Measurements from ENCODE around the gene PRKCZ. TPM values are rescaled to one million over a fixed set of nuclear protein-coding genes. Genes with fewer than 3 reads are reported as not detected.
"Not testable (repeated sequence)": the region's sequence is repeated elsewhere in the genome, so short reads cannot be mapped to it uniquely, and the experiment has no call there.

PRKCZ gene
- polyA plus RNA-seq, 1 of the 3 experiments (the other 2 are of a cell fraction) = 24.2 TPM

- TF ChIP-seq USF2 (IDR thresholded peaks at IDR 0.05; ENCODE audit: borderline replicate concordance, low read depth, low read length) = no peak
- TF ChIP-seq GATA2 (CRISPR knock-in tag; IDR thresholded peaks at IDR 0.05) = no peak
Measured at GRCh38 chr1:2093055-2093454, 42.8 kb downstream of the PRKCZ start (continued).

GRCh38 chr1:2093636-2094035 lies 43.4 kb downstream of the PRKCZ start:
- CTCF ChIA-PET = no interaction called here
- no peak for TF ChIP-seq FOXJ3 (CRISPR knock-in tag; IDR thresholded peaks at IDR 0.05)
- no peak for TF ChIP-seq SMC3 (IDR thresholded peaks at IDR 0.05; ENCODE audit: low read depth, low read length)
- no peak for TF ChIP-seq MEF2A (IDR thresholded peaks at IDR 0.05; ENCODE audit: borderline replicate concordance, low read depth)
- no peak for TF ChIP-seq NRF1 (IDR thresholded peaks at IDR 0.05; ENCODE audit: low read depth, low read length)
- TF ChIP-seq POLR2AphosphoS5 (IDR thresholded peaks at IDR 0.05; ENCODE audit: low read depth, low read length) = no peak
- no peak for TF ChIP-seq YY1 (IDR thresholded peaks at IDR 0.05; ENCODE audit: low read depth)
- TF ChIP-seq USF2 (IDR thresholded peaks at IDR 0.05; ENCODE audit: borderline replicate concordance, low read depth, low read length) = no peak
- TF ChIP-seq TEAD4 (IDR thresholded peaks at IDR 0.05; ENCODE audit: borderline replicate concordance, insufficient read depth) = no peak
- no peak for TF ChIP-seq RAD21 (IDR thresholded peaks at IDR 0.05; ENCODE audit: low read length)
- TF ChIP-seq ELF1 (IDR thresholded peaks at IDR 0.05) = no peak
- TF ChIP-seq TCF12 (IDR thresholded peaks at IDR 0.05) = no peak
- no peak for TF ChIP-seq FOSL2 (IDR thresholded peaks at IDR 0.05; ENCODE audit: borderline replicate concordance, low read depth)
- no peak for TF ChIP-seq RFX5 (IDR thresholded peaks at IDR 0.05; ENCODE audit: low read length)
- Histone ChIP-seq H3K9ac (no peak overlapping the region), H3K4me3 (ENCODE audit: low read depth in 2 of 2, low read length in 1 of 2) (no peak overlapping the region), H4K20me1 (ENCODE audit: insufficient read depth) (no peaks in the 10 kb centered on the region), H3K27ac (ENCODE audit: low read depth in 2 of 2, low read length in 1 of 2) (no peak overlapping the region), H3K27me3 (ENCODE audit: insufficient read depth) (no peaks in the 10 kb centered on the region), H2AFZ (ENCODE audit: low read depth) (no peak overlapping the region), H3K9me3 (no peaks in the 10 kb centered on the region), H3F3A (replicated peaks; ENCODE audit: insufficient read depth) (no peaks in the 10 kb centered on the region), H3K4me1 (ENCODE audit: control insufficient read depth in 1 of 2, insufficient read depth in 2 of 2, low read depth in 1 of 2, low read length in 1 of 2) (no peaks in the 10 kb centered on the region; a peak in 1 of 4 replicates), H3K4me2 (no peak overlapping the region), H3K79me2 (ENCODE audit: insufficient read depth) (no peaks in the 10 kb centered on the region), H3K9me2 (no peaks in the 10 kb centered on the region), H3K36me3 (replicated peaks in 1 of 2; ENCODE audit: control insufficient read depth in 1 of 2, insufficient read depth in 2 of 2, low read length in 1 of 2) (no peaks in the 10 kb centered on the region)
- POLR2A ChIA-PET = no interaction called here
- DNase-seq = no peak
- WGBS (ENCODE audit: low lambda C conversion rate) = 90% methylated on average over 2 of the region's 26 CpGs

GRCh38 chr1:2094269-2095158 lies 44.3 kb downstream of the PRKCZ start:
- POLR2A ChIA-PET, H3K4me2 ChIP-seq: not testable (repeated sequence)

More at GRCh38 chr1:2094269-2095158, 44.3 kb downstream of the PRKCZ start:
- not testable (repeated sequence) for H3K9me2 ChIP-seq; H3K36me3 ChIP-seq (replicated peaks in 1 of 2; ENCODE audit: control insufficient read depth in 1 of 2, insufficient read depth in 2 of 2, low read length in 1 of 2); H3F3A ChIP-seq (replicated peaks; ENCODE audit: insufficient read depth); H3K79me2 ChIP-seq (ENCODE audit: insufficient read depth); DNase-seq; H3K27ac ChIP-seq (ENCODE audit: low read depth in 2 of 2, low read length in 1 of 2); H3K9ac ChIP-seq; H2AFZ ChIP-seq (ENCODE audit: low read depth); H3K4me1 ChIP-seq (ENCODE audit: control insufficient read depth in 1 of 2, insufficient read depth in 2 of 2, low read depth in 1 of 2, low read length in 1 of 2); H3K9me3 ChIP-seq; H3K27me3 ChIP-seq (ENCODE audit: insufficient read depth); H4K20me1 ChIP-seq (ENCODE audit: insufficient read depth); H3K4me3 ChIP-seq (ENCODE audit: low read depth in 2 of 2, low read length in 1 of 2)
- 94% methylated on average over 31 of the region's 60 CpGs for WGBS (ENCODE audit: low lambda C conversion rate)
- CTCF ChIA-PET = interaction anchor here (1.0 kb wide), 1 partner anchor 50 kb away, joined by 3 read pairs; no protein-coding TSS in a partner anchor

Data from SK-N-SH (cell line).